ENCODE data around the gene NDUFAF5.

Gene NDUFAF5

DNA sequence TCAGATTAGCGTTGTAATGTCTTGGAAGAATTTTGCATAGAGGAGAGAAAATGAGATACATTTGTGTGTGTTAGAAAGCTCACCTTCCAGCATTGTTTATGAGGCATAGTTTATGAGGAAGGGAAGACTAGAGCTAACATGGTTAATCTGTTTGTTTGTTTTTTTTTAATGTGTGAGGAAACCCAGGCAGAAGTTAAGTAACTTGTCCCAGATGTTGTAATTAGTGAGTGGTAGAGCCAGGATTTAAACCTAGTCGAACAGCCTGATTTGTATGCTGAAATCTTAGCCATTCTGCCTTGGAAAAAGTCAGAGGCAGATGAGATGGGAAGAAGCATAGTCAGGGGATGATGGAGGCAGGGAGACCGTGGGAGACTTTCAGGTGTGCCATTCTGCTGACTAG is 29.1 kb downstream of the NDUFAF5 start:
- no peak for DNase-seq (ENCODE audit: low read depth, low spot score)

DNA sequence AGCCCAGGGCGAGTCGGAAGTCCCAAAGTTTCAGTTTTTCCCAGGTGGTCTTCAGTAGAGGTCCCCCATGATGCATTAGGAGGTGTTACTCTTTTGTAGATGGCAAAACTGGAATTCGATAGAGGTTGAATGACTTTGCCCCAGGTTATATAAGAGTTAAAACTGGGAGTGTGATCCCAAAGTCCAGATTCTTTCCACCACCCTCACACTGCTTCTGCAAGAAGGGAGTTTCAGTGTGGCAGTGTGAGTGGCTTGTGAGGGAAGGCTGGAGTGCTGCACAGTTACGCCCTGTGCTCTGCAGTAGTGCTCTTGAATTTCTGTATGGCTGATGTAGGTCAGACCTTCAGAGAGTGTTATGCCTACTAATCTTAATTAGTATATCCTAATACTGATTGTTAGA is 29.8 kb downstream of the NDUFAF5 start:
- H3K4me3 ChIP-seq (ENCODE audit: low read length) = no peak overlapping the region
- DNase-seq (ENCODE audit: low read depth, low spot score) = no peak

More for the DNA sequence above, 29.1 kb downstream of the NDUFAF5 start:
- no peak overlapping the region for H3K4me3 ChIP-seq (ENCODE audit: low read length)

DNA sequence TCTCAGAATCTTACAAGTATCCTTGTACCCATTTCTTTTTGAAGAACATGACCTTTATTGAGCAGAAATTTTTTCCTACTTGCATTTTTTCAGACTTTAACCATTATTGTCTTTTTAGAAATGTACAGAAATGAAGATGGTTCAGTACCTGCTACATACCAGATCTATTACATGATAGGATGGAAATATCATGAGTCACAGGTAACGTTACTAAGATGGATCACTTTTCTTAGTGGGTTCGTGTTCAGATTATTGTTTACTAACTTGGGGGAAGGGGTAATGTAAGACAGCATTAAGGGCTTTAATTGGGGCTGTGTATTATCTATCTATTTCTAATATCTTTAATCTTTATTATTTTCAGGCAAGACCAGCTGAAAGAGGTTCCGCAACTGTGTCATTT is 31.9 kb downstream of the NDUFAF5 start:
- DNase-seq (ENCODE audit: low read depth, low spot score) = no peak
- no peak overlapping the region for H3K4me3 ChIP-seq (ENCODE audit: low read length)

DNA sequence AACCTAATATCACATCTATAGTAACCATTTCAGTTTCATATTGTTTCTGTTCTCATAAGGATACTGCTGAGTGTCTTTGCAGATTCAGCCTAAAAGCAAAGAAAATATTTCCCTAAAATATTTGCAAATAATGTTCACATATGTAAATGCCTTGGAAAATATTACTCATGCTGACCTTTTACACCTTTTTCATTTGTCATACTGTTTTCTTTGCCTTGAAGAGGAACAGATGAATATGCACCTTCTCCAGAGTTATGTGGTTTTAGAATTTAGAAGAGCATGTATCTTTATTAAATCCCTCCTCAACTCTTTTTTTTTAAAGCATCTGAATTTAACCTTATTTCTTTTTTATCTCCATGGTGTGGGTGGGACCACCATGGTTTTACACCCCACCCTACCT is 32.5 kb downstream of the NDUFAF5 start:
- no peak for DNase-seq (ENCODE audit: low read depth, low spot score)
- no peak overlapping the region for H3K4me3 ChIP-seq (ENCODE audit: low read length)

DNA sequence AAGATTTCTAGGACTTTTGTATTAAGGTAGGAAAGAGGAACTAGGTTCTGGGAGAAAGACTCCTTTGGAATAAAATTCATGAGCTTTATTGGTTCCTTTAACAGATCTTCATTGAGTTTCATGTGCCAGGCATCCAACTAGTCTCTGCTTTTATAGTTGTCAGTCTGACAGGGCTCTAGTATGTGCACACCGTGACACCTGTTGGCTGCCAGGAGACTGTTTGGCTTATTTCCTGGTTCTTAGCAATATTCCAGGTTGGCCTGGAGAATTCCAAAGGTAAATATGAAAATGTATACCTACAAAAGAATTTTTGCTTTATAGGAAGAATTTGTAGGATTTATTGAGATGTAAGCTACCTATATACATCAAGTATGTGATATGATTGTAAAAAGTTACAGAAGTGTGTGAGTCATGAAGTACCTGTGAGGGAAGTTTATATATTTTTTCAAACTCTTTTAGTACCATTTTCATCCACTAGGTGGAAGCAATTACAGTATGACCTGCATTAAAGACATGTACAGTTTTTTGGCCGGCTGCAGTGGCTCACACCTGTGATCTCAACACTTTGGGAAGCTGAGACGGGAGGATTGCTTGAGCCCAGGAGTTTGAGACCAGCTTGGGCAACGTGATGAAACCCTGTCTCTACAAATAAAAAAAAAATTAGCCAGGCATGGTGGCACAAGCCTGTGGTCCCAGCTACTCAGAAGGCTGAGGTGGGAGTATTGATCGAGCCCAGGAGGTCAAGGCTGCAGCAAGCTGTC is 35.2 kb downstream of the NDUFAF5 start:
- DNase-seq (ENCODE audit: low read depth, low spot score) = peak; percentile 67
- no peak overlapping the region for H3K4me3 ChIP-seq (ENCODE audit: low read length)

DNA sequence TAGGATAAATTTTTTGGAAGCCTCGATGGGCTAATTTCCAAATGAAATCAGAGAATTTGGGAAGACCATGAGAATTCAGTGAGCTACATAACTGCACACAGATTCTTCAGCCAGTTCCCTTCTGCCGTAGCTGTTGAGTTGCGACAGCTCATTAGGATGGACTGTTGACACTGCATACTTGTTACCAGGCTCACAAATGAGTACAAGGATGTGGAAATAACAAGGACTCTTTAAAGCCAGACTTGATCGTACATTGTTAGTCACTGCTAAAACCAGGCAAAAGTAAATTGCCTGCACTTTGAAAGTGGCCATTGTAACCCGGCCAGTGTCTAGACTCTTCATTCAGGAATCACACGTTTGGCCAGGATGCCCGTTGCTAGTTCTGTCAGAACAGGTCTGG is 37.0 kb downstream of the NDUFAF5 start:
- DNase-seq (ENCODE audit: low read depth, low spot score) = no peak
- no peak overlapping the region for H3K4me3 ChIP-seq (ENCODE audit: low read length)

DNA sequence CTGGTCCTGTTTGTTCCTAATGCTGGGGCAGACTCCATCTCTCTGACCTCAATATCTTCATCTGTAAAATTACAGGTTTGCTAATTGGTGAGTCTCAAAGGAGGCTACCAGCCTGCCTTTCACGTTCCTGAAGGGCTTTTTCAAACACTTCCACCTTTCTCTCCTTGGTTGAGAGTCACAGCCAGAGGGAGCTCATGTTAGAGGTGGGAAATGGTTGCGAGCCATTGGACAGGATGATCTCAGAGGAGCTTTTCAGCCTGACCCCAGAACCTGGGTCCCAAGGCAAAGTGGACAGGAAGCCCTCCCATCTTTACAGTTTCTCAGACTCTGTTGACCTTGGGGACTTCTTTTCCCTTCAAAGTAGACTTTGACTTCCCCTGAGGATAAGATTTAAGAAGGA is 37.6 kb downstream of the NDUFAF5 start:
- no peak for DNase-seq (ENCODE audit: low read depth, low spot score)
- H3K4me3 ChIP-seq (ENCODE audit: low read length) = no peak overlapping the region

DNA sequence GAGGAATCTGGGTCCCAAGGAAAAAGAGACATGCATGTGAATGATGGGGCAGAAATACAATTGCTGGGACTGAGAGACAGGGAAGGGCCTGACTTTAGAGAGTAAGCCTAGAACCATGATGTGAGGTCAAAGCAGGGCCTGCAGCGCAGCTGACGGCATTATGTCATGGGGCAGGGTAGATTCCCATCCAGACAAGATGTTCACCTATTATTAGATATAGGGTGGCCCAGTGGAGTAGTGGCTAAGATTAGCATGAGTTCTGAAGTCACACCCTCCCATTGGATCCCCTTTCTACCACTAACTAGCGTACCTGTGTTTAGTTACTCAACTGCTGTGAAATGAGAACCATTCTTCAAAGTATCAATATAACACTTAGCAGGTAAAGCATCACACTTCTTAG is 39.6 kb downstream of the NDUFAF5 start:
- DNase-seq (ENCODE audit: low read depth, low spot score) = no peak
- H3K4me3 ChIP-seq (ENCODE audit: low read length) = no peak overlapping the region

DNA sequence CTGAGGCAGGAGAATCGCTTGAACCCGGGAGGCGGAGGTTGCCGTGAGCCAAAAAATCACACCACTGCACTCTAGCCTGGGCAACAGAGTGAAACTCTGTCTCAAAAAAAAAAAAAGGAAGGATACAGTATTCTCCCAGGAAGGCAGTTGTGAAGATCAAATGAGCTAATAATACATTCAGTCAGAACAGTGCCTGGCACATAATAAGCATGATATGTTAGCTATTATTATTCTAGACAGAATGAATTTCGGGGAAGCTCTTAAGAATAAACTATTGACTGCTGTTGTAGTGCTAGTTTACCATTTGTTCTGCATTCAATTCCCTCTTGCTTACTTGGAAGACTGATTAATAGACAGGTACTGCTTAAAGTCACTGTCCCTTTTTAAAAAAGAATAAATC is 40.6 kb downstream of the NDUFAF5 start:
- no peak for DNase-seq (ENCODE audit: low read depth, low spot score)
- no peak overlapping the region for H3K4me3 ChIP-seq (ENCODE audit: low read length)

DNA sequence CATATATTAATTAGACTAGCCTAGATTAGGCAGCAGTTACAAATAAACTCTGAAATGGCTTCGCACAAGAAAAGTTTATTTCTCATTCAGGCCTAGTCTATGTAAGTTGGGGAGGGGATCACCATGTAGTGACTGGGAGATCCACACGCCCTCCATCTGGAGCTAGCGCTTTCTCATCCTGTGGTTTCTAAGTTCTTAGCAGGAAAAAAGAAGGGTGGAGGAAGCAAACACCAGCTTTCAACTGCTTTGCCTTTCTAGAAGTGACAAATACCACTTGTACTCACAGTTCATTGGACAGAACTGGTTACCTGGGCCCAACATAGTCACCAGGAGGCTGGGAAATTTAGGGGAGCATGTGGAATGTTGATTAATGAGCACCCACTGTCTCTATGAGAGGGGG is 46.6 kb downstream of the NDUFAF5 start:
- no peak overlapping the region for H3K4me3 ChIP-seq (ENCODE audit: low read length)
- no peak for DNase-seq (ENCODE audit: low read depth, low spot score)

DNA sequence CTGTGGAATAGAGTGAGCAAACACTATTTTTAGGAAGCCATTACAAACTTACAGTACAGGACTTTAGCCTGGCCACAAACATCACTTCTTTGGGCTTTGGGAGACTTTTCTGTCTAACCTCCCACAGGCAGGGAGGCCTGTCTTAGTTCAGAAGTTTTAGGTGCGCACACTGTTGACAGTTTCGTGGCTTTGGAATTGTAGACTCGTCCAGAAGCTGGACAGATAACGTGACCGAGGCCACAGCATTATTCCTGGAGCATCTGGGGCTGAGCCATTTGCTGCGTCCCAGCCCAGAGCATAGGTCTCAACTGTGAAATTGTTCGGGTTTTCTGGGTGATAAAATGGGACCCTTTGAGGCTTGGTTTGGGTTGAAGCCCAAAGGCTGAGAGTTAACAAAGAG is 53.8 kb downstream of the NDUFAF5 start:
- no peak for DNase-seq (ENCODE audit: low read depth, low spot score)
- H3K4me3 ChIP-seq (ENCODE audit: low read length) = no peak overlapping the region

DNA sequence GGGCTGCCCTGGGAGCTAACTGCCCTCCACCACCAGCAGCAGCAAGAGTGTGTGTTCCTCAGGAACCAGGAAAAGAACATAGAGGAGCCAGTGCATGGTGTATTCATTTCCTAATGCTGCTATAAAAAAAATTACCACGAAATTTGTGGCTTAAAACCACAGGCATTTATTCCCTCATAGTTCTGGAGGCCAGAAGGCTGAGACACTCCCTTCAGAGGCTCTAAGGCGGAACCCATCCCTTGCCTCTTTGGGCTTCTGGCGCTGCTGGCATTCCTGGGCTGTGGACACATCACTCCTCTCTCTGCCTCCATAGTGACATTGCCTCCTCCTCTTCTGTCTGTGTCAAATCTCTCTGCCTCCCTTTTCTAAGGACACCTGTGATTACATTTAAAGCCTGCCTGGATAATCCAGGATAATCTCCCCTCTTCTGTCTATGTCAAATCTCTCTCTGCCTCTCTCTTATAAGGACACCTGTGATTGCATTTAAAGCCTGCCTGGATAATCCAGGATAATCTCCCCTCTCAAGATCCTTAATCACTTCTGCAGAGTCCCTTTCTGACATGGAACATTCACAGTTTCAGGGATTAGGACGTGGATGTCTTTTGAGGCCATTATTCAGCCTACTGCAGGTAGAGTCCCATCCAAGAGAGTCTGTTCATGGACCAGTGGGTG is 54.7 kb downstream of the NDUFAF5 start:
- no peak overlapping the region for H3K4me3 ChIP-seq (ENCODE audit: low read length)
- no peak for DNase-seq (ENCODE audit: low read depth, low spot score)

DNA sequence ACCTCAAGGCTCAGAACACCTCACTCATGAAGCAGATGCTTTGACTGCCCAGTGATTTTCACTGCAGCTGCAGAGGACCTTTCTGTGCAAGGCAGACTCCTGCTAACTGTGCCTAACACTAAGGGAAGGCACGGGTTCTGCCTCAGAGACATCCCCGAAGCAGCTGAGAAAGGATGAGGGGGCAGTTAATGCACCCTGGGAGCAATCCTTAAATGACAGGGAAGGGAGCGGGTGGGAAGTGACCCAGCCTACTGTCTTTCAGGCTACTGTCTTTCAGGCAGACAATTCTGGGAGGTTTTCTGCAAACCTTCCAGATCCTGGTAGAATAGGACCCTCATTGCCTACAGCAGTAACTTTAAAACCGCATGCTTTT is 55.3 kb downstream of the NDUFAF5 start:
- no peak overlapping the region for H3K4me3 ChIP-seq (ENCODE audit: low read length)
- DNase-seq (ENCODE audit: low read depth, low spot score) = no peak

DNA sequence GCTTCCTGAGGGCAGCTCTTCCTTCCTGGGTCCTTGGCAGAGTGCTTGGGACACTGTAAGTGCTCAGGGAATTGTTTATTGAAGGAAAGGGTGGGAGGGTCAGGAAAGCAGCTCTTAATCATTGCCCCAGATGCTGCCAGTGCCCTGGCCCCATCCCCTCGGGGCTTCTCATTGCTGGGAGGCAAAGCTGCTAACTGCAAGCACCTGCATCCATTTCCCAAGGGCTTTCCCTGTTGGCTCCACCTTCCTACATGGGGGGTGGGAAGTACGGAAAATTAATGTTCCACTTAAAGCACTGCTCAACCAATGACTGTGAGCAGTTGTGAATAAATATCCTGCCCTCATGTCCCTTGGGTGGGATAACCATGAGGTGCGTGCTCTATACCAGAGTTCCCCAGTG is 56.4 kb downstream of the NDUFAF5 start:
- no peak for DNase-seq (ENCODE audit: low read depth, low spot score)
- no peak overlapping the region for H3K4me3 ChIP-seq (ENCODE audit: low read length)

DNA sequence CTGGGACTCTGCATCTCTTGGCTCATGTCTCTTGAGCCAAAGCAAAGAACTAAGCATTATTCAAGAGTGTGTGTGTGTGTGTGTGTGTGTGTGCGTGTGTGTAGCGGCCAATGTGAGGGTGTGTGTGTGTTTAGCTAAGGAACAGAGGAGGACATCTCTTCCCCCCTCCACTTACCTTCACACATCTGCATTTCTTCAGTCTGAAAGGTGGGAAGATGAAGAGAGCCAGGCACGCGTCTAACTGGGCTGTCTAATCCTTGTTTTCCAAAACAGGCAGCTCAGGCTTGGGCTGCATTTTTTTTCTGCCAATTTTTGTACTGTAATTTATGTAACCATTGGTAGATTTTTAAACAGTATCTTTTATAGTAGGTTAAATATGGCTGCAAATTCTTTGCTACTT is 59.5 kb downstream of the NDUFAF5 start:
- H3K4me3 ChIP-seq (ENCODE audit: low read length) = no peak overlapping the region
- no peak for DNase-seq (ENCODE audit: low read depth, low spot score)

DNA sequence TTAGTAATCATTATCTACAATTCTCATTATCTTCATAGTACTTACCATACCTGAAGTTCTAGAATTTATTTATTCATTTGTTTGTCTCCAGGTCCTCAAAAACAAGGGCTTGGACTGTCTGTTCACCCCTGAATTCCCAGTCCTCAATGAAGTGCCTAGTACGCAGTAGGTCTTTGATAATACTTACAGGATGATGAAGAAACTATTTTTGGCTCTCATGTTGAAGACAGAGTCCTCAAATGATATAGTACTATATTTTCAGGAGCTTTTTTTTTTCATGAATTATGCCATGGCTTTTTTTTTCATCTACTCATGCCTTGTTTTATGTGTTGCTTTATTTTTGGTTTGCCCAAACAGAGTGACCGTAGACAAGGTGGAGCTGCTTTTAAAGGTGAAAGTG is 66.5 kb downstream of the NDUFAF5 start:
- no peak overlapping the region for H3K4me3 ChIP-seq (ENCODE audit: low read length)
- no peak for DNase-seq (ENCODE audit: low read depth, low spot score)

DNA sequence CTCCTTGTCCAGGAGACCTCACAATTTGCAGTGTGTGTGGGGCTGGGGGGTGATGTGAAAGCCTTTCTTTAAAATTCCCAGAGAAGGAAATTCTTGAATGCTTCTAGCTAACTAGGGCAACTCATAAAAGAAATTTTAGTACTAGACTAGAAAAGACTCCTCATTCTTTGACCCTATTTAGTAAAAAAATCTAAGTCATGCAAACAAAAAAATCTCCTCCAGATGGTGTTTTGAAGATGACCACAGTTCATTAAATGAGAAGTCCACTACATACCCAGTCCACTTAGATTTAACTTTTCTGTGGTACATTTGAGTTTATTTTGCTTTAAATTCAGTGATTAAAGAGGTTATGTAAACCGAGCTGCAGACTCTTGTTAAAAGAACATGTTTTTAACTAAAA is 67.5 kb downstream of the NDUFAF5 start:
- no peak overlapping the region for H3K4me3 ChIP-seq (ENCODE audit: low read length)
- no peak for DNase-seq (ENCODE audit: low read depth, low spot score)

DNA sequence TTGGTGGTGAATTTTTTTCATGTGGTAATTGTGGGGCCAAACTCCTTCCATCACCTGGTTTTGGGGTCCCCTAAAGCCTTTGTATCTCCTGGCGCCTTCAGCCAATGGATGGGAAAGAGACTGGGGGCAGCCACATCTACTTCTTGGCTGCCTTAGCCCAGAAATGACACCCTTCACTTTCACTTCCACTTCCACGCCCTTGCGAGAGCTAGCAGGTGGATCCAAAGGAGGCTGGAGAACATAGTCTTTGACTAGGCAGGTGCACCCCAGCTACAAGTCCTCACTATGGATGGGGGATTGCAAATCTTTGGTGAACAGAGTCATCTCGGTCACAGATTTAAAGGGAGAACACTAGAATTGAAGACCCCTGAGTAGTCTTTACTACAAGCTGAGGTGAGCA is 70.8 kb downstream of the NDUFAF5 start:
- H3K4me3 ChIP-seq (ENCODE audit: low read length) = no peak overlapping the region
- no peak for DNase-seq (ENCODE audit: low read depth, low spot score)

DNA sequence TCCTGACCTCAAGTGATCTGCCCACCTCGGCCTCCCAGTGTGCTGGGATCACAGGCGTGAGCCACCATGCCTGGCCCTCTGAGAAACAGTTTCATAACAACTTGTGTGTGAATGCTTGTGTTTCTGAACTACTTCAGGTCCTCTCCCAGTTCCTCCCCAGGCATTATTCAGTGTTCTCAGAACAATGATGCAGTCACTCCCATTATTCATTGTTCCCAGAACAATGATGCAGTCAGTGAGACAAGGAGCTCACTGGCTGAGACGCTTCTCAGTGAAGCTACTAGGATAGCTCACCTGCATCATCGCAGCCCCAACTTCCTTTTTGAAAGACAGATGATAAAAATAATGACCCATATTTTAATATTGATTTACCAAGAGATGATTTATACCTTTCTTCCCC is 71.5 kb downstream of the NDUFAF5 start:
- H3K4me3 ChIP-seq (ENCODE audit: low read length) = no peak overlapping the region
- DNase-seq (ENCODE audit: low read depth, low spot score) = no peak

DNA sequence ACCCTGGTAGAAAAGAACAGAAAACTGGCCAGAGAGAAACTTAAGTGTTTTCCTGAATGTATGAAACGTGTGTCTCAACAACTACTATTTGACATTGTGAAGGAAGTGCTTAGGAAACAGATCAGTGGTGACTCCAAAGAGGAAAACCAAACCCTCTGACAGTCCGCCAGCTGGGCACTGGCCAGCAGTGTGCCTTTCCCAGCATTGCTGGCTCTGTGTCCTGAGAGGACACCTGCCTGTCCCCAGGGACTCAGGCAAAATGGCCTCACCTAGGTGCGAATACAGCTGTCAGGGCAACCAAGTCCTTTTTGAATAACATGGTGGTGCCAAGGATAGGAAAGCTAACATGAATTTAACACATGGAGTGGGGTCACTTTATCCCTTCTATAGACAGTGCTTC is 72.5 kb downstream of the NDUFAF5 start:
- H3K4me3 ChIP-seq (ENCODE audit: low read length) = no peak overlapping the region
- no peak for DNase-seq (ENCODE audit: low read depth, low spot score)

DNA sequence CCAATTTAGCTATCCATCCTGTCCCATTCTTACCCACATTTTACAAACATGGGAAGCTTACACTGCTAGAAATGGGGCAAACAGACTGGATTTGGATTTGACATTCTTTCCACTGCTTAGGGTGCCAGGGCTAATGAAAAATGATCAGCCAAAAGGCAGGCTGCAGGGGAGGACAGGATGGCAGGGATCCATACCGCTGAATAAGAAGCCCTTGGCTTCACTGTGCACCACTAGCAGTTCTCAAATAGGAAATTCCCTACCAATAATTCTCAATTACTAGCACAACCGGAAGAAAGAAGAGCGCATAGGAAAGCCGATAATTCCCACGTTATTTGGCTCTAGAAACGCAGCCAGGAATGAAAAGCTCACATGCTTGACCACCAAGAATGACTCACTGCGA is 73.1 kb downstream of the NDUFAF5 start:
- H3K4me3 ChIP-seq (ENCODE audit: low read length) = no peak overlapping the region
- no peak for DNase-seq (ENCODE audit: low read depth, low spot score)

Data from Jurkat, Clone E6-1 (cell line).